Left ventricle myocardium inferior (tissue), 1 donor: ENCODE results near the gene TMEM176B. TPM values are rescaled to one million over a fixed set of nuclear protein-coding genes. Genes with fewer than 3 reads are reported as not detected.

ENCODE experiments used
- DNase-seq: peaks from one replicate; pipeline ENCODE4 v3.0.0-alpha.2; 2020
- H3K27ac ChIP-seq: fragments of 200-600 bp; replicated peaks from 2 replicates; pipeline ENCODE4 v1.8.0; 2021
- H3K27me3 ChIP-seq: fragments of 200-600 bp; 2 replicates; pipeline ENCODE4 v1.8.0; 2021; ENCODE audit warnings: low read depth
- H3K36me3 ChIP-seq: fragments of 200-600 bp; 2 replicates; pipeline ENCODE4 v1.8.0; 2021
- H3K4me1 ChIP-seq: fragments of 200-600 bp; 2 replicates; pipeline ENCODE4 v1.8.0; 2021
- H3K4me3 ChIP-seq: fragments of 200-600 bp; 2 replicates; pipeline ENCODE4 v1.8.0; 2021; ENCODE audit warnings: mild to moderate bottlenecking, moderate library complexity
- H3K9me3 ChIP-seq: fragments of 200-600 bp; replicated peaks from 2 replicates; pipeline ENCODE4 v1.8.0; 2021
- intact Hi-C: fragments of 100-400 bp; cut with micrococcal nuclease; formaldehyde crosslinking; loops from one replicate; pipeline ENCODE4 v1.11.0; 2022
- total RNA-seq: library from RNA; stranded (reverse); fragmentation: NEBNext Ultra II Directional; extraction: Animal tissue kit (Norgen Biotek cat#: 25700); gene quantifications from one replicate; pipeline ENCODE4 v1.2.1, GENCODE V29; 2021
- TF ChIP-seq, protein P1 (sequence below): fragments of 200-600 bp; IDR thresholded peaks from 2 replicates; pipeline ENCODE4 v1.8.0; 2021; ENCODE audit warnings: antibody characterized with exemption, mild to moderate bottlenecking, borderline replicate concordance
- donor health status: DM: no; HTN: yes; CAD: no; lungs with severe emphysema.

The TMEM176B gene
- total RNA-seq, 1 donor from 2014 or later = 34.0 TPM

- H3K4me3 ChIP-seq = peak overlapping the region; percentile 70
- peaks cover 16% of the 10 kb centered on the region for H3K9me3 ChIP-seq
- TF ChIP-seq, protein P1, sequence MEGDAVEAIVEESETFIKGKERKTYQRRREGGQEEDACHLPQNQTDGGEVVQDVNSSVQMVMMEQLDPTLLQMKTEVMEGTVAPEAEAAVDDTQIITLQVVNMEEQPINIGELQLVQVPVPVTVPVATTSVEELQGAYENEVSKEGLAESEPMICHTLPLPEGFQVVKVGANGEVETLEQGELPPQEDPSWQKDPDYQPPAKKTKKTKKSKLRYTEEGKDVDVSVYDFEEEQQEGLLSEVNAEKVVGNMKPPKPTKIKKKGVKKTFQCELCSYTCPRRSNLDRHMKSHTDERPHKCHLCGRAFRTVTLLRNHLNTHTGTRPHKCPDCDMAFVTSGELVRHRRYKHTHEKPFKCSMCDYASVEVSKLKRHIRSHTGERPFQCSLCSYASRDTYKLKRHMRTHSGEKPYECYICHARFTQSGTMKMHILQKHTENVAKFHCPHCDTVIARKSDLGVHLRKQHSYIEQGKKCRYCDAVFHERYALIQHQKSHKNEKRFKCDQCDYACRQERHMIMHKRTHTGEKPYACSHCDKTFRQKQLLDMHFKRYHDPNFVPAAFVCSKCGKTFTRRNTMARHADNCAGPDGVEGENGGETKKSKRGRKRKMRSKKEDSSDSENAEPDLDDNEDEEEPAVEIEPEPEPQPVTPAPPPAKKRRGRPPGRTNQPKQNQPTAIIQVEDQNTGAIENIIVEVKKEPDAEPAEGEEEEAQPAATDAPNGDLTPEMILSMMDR = no peak
- DNase-seq = no peak
- no peak overlapping the region for H3K27ac ChIP-seq
- H3K27me3 ChIP-seq = peaks cover 35% of the 10 kb centered on the region
- H3K4me1 ChIP-seq = peaks cover 18% of the 10 kb centered on the region
- intact Hi-C loops = no loop called here
- peaks cover 8% of the 10 kb centered on the region for H3K36me3 ChIP-seq
Measured at GRCh38 chr7:150801946-150802771, 2.0 kb upstream of the TMEM176B start.

- peak overlapping the region; percentile 49 for H3K27ac ChIP-seq
Measured at GRCh38 chr7:150801242-150801945, 1.2 kb upstream of the TMEM176B start.

GRCh38 chr7:150800581-150801241 lies 547 bp upstream of the TMEM176B start, which contains the start of gene TMEM176A:
TSS of gene TMEM176A (plus strand) at chr7:150800769. CDS start at chr7:150801551, 782 bp downstream.
- peak within 1 kb of the TSS; percentile 49 for H3K27ac ChIP-seq
- H3K4me3 ChIP-seq = peak within 1 kb of the TSS; percentile 70
- H3K27me3 ChIP-seq = peaks cover 35% of the 10 kb centered on the region
- peaks cover 4% of the 10 kb centered on the region for H3K9me3 ChIP-seq
- DNase-seq = no peak
- peaks cover 8% of the 10 kb centered on the region for H3K36me3 ChIP-seq
- TF ChIP-seq, protein P1 = no peak
- peaks cover 18% of the 10 kb centered on the region for H3K4me1 ChIP-seq
- intact Hi-C loops = no loop called here

More at GRCh38 chr7:150801242-150801945, 1.2 kb upstream of the TMEM176B start:
- Histone ChIP-seq H3K27me3 (peaks cover 35% of the 10 kb centered on the region), H3K4me1 (peaks cover 18% of the 10 kb centered on the region), H3K36me3 (peaks cover 8% of the 10 kb centered on the region), H3K4me3 (peak overlapping the region; percentile 70), H3K9me3 (peaks cover 10% of the 10 kb centered on the region)
- TF ChIP-seq, protein P1 = no peak
- DNase-seq = no peak
- intact Hi-C loops = no loop called here

DNA sequence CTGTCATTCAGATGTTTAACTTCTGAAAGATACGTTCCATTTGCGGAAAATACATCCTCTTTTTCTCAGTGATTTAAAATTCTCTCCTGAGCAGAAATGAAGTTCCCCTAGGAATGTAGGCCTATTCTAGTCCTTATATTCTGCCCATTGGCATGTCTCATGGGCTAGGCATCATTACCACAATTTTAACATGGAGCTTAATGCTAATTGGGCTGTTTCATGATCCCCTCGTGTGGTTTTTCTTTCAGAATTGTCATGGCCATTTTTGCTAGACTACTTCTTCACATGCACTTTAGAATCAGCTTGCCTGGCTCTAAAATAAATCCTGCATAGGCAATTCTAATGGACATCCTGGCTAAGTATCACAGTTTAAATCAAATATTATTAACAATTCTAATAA lies 1.0 kb downstream of the TMEM176B start:
- H3K4me1 ChIP-seq = peaks cover 18% of the 10 kb centered on the region
- peak overlapping the region; percentile 70 for H3K4me3 ChIP-seq

GRCh38 chr7:150797661-150798060 lies 2.5 kb downstream of the TMEM176B start:
- DNase-seq = no peak
- H3K4me3 ChIP-seq = no peak overlapping the region
- H3K9me3 ChIP-seq = no peaks in the 10 kb centered on the region
- TF ChIP-seq, protein P1 = no peak
- H3K27ac ChIP-seq = no peak overlapping the region
- peaks cover 35% of the 10 kb centered on the region for H3K27me3 ChIP-seq
- intact Hi-C loops = no loop called here
- peaks cover 7% of the 10 kb centered on the region for H3K36me3 ChIP-seq
- H3K4me1 ChIP-seq = peaks cover 19% of the 10 kb centered on the region

More for the DNA sequence above, 1.0 kb downstream of the TMEM176B start:
- DNase-seq = no peak
- peaks cover 7% of the 10 kb centered on the region for H3K36me3 ChIP-seq
- H3K27ac ChIP-seq = peak overlapping the region; percentile 49
- peaks cover 35% of the 10 kb centered on the region for H3K27me3 ChIP-seq
- TF ChIP-seq, protein P1 = no peak
- intact Hi-C loops = no loop called here
- H3K9me3 ChIP-seq = no peaks in the 10 kb centered on the region
